ENCODE data around the gene NEURL3.

NEURL3 gene

GRCh38 chr2:96553176-96553956 lies 48.2 kb upstream of the NEURL3 start:
- H2BK15ac ChIP-seq (ENCODE audit: low read length) = no peak overlapping the region
- no peak overlapping the region for H3K4ac ChIP-seq (ENCODE audit: low read length)
- no peak overlapping the region for H3K18ac ChIP-seq (ENCODE audit: low read length)
- H2BK120ac ChIP-seq (ENCODE audit: low read depth, low read length) = no peak overlapping the region
- no peak overlapping the region for H3K27ac ChIP-seq (replicated peaks; ENCODE audit: low read length)
- H3K9ac ChIP-seq (ENCODE audit: low read depth, low read length, poor library complexity) = no peak overlapping the region
- no CpG with 5 or more reads among the region's 16 CpGs for WGBS, 2 donors (ENCODE audit: extremely low coverage in 2 of 2, insufficient read length in 2 of 2, insufficient replicate concordance in 1 of 2)
- peaks cover 0 to 11% of the 10 kb centered on the region in 2 donors for H3K36me3 ChIP-seq (replicated peaks in 1 of 2; ENCODE audit: control insufficient read depth in 2 of 2, insufficient read depth in 2 of 2, low read length in 2 of 2)
- no peak overlapping the region for H2BK12ac ChIP-seq (ENCODE audit: low read length)
- no peak overlapping the region for H3K23ac ChIP-seq (ENCODE audit: low read depth, low read length, poor library complexity)
- DNase-seq (ENCODE audit: low spot score) = no peak
- H2BK5ac ChIP-seq (ENCODE audit: low read length) = peak overlapping the region; percentile 24
- no peak overlapping the region for H2AFZ ChIP-seq (ENCODE audit: low read length)
- no peaks in the 10 kb centered on the region for H3K9me3 ChIP-seq (replicated peaks in 1 of 2; ENCODE audit: control insufficient read depth in 2 of 2, insufficient read depth in 1 of 2, low read depth in 1 of 2, low read length in 2 of 2)
- no peak overlapping the region for H3K4me2 ChIP-seq (ENCODE audit: insufficient read depth, low read length, poor library complexity, severe bottlenecking)
- no peak overlapping the region for H3K14ac ChIP-seq (ENCODE audit: low read length)
- H3K4me1 ChIP-seq (ENCODE audit: control insufficient read depth in 2 of 2, insufficient read depth in 1 of 2, low read depth in 1 of 2, low read length in 2 of 2) = no peaks in the 10 kb centered on the region
- H4K91ac ChIP-seq (ENCODE audit: low read depth, low read length, poor library complexity) = no peak overlapping the region
- H3K4me3 ChIP-seq (ENCODE audit: low read length in 2 of 2) = no peak overlapping the region
- no peaks in the 10 kb centered on the region for H3K79me1 ChIP-seq (ENCODE audit: low read depth, low read length)
- no peak overlapping the region for H4K8ac ChIP-seq (ENCODE audit: low read depth, low read length)
- H3K27me3 ChIP-seq (ENCODE audit: control insufficient read depth in 3 of 3, insufficient read depth in 3 of 3, low read depth in 1 of 3, low read length in 3 of 3) = peaks cover 0 to 5% (median 0%) of the 10 kb centered on the region in 3 experiments
- peak overlapping the region; percentile 75 for H2AK5ac ChIP-seq (ENCODE audit: low read depth, low read length)

GRCh38 chr2:96552315-96553175 lies 47.4 kb upstream of the NEURL3 start:
- no peak for DNase-seq (ENCODE audit: low spot score)
- Histone ChIP-seq H2AFZ (ENCODE audit: low read length) (no peak overlapping the region), H2BK120ac (ENCODE audit: low read depth, low read length) (no peak overlapping the region), H3K4me2 (ENCODE audit: insufficient read depth, low read length, poor library complexity, severe bottlenecking) (no peak overlapping the region), H3K4me1 (ENCODE audit: control insufficient read depth in 2 of 2, insufficient read depth in 1 of 2, low read depth in 1 of 2, low read length in 2 of 2) (peaks cover 0 to under 1% of the 10 kb centered on the region in 2 donors), H3K27me3 (ENCODE audit: control insufficient read depth in 3 of 3, insufficient read depth in 3 of 3, low read depth in 1 of 3, low read length in 3 of 3) (peaks cover 0 to 5% (median 0%) of the 10 kb centered on the region in 3 experiments), H3K79me1 (ENCODE audit: low read depth, low read length) (no peaks in the 10 kb centered on the region), H2BK5ac (ENCODE audit: low read length) (no peak overlapping the region), H3K23ac (ENCODE audit: low read depth, low read length, poor library complexity) (no peak overlapping the region), H4K91ac (ENCODE audit: low read depth, low read length, poor library complexity) (no peak overlapping the region), H3K36me3 (replicated peaks in 1 of 2; ENCODE audit: control insufficient read depth in 2 of 2, insufficient read depth in 2 of 2, low read length in 2 of 2) (peaks cover 0 to 11% of the 10 kb centered on the region in 2 donors), H3K9ac (ENCODE audit: low read depth, low read length, poor library complexity) (no peak overlapping the region), H3K14ac (ENCODE audit: low read length) (no peak overlapping the region), H4K8ac (ENCODE audit: low read depth, low read length) (peak overlapping the region; percentile 65), H3K18ac (ENCODE audit: low read length) (peak overlapping the region; percentile 17), H3K9me3 (replicated peaks in 1 of 2; ENCODE audit: control insufficient read depth in 2 of 2, insufficient read depth in 1 of 2, low read depth in 1 of 2, low read length in 2 of 2) (no peaks in the 10 kb centered on the region), H3K4me3 (ENCODE audit: low read length in 2 of 2) (no peak overlapping the region), H3K27ac (replicated peaks; ENCODE audit: low read length) (no peak overlapping the region), H2BK15ac (ENCODE audit: low read length) (no peak overlapping the region), H3K4ac (ENCODE audit: low read length) (no peak overlapping the region), H2AK5ac (ENCODE audit: low read depth, low read length) (no peak overlapping the region), H2BK12ac (ENCODE audit: low read length) (no peak overlapping the region)
- no CpG with 5 or more reads among the region's 18 CpGs for WGBS, 2 donors (ENCODE audit: extremely low coverage in 2 of 2, insufficient read length in 2 of 2, insufficient replicate concordance in 1 of 2)

- H2BK12ac ChIP-seq (ENCODE audit: low read length) = no peak overlapping the region
- H4K91ac ChIP-seq (ENCODE audit: low read depth, low read length, poor library complexity) = no peak overlapping the region
- H3K27ac ChIP-seq (replicated peaks; ENCODE audit: low read length) = no peak overlapping the region
- H3K4me2 ChIP-seq (ENCODE audit: insufficient read depth, low read length, poor library complexity, severe bottlenecking) = no peak overlapping the region
- no peaks in the 10 kb centered on the region for H3K9me3 ChIP-seq (replicated peaks in 1 of 2; ENCODE audit: control insufficient read depth in 2 of 2, insufficient read depth in 1 of 2, low read depth in 1 of 2, low read length in 2 of 2)
- H2AK5ac ChIP-seq (ENCODE audit: low read depth, low read length) = no peak overlapping the region
- no peak overlapping the region for H2BK15ac ChIP-seq (ENCODE audit: low read length)
- no peaks in the 10 kb centered on the region for H3K79me1 ChIP-seq (ENCODE audit: low read depth, low read length)
- no peak overlapping the region for H3K23ac ChIP-seq (ENCODE audit: low read depth, low read length, poor library complexity)
- H3K27me3 ChIP-seq (ENCODE audit: control insufficient read depth in 3 of 3, insufficient read depth in 3 of 3, low read depth in 1 of 3, low read length in 3 of 3) = peaks cover 0 to 5% (median 0%) of the 10 kb centered on the region in 3 experiments
- no peak overlapping the region for H3K4me3 ChIP-seq (ENCODE audit: low read length in 2 of 2)
- no peak overlapping the region for H3K9ac ChIP-seq (ENCODE audit: low read depth, low read length, poor library complexity)
- H2AFZ ChIP-seq (ENCODE audit: low read length) = no peak overlapping the region
- H2BK120ac ChIP-seq (ENCODE audit: low read depth, low read length) = no peak overlapping the region
- H3K4ac ChIP-seq (ENCODE audit: low read length) = no peak overlapping the region
- WGBS, 2 donors (ENCODE audit: extremely low coverage in 2 of 2, insufficient read length in 2 of 2, insufficient replicate concordance in 1 of 2) = no CpG with 5 or more reads among the region's 25 CpGs
- peaks cover 0 to 4% of the 10 kb centered on the region in 2 donors for H3K4me1 ChIP-seq (ENCODE audit: control insufficient read depth in 2 of 2, insufficient read depth in 1 of 2, low read depth in 1 of 2, low read length in 2 of 2)
- H3K36me3 ChIP-seq (replicated peaks in 1 of 2; ENCODE audit: control insufficient read depth in 2 of 2, insufficient read depth in 2 of 2, low read length in 2 of 2) = peaks cover 0 to 14% of the 10 kb centered on the region in 2 donors
- H2BK5ac ChIP-seq (ENCODE audit: low read length) = no peak overlapping the region
- no peak overlapping the region for H3K14ac ChIP-seq (ENCODE audit: low read length)
- H3K18ac ChIP-seq (ENCODE audit: low read length) = no peak overlapping the region
- no peak overlapping the region for H4K8ac ChIP-seq (ENCODE audit: low read depth, low read length)
- DNase-seq (ENCODE audit: low spot score) = no peak
These were observed 46.6 kb upstream of the NEURL3 start for GRCh38 chr2:96551605-96552314.

All from neuronal stem cell (in vitro differentiated cells).